ENCODE results near the gene WDR64.

The WDR64 gene

GRCh38 chr1:241772932-241773500 lies 120.9 kb downstream of the WDR64 start:
- TF ChIP-seq CTCF (conservative IDR thresholded peaks at IDR 0.05) (no peak), ZFX (IDR thresholded peaks at IDR 0.05) (no peak)
- no peak overlapping the region for H3K27ac ChIP-seq

- TF ChIP-seq CTCF (conservative IDR thresholded peaks at IDR 0.05) (no peak), ZFX (IDR thresholded peaks at IDR 0.05) (no peak)
- no peak overlapping the region for H3K27ac ChIP-seq
These were observed 121.9 kb downstream of the WDR64 start for GRCh38 chr1:241773991-241774390.

- TF ChIP-seq ZFX (IDR thresholded peaks at IDR 0.05) = no peak
- no peak for TF ChIP-seq CTCF (conservative IDR thresholded peaks at IDR 0.05)
- H3K27ac ChIP-seq = no peak overlapping the region
These were observed 122.9 kb downstream of the WDR64 start for GRCh38 chr1:241775021-241775420.

GRCh38 chr1:241776911-241777310 lies 124.8 kb downstream of the WDR64 start:
- no peak for TF ChIP-seq ZFX (IDR thresholded peaks at IDR 0.05)
- TF ChIP-seq CTCF (conservative IDR thresholded peaks at IDR 0.05) = no peak
- no peak overlapping the region for H3K27ac ChIP-seq

GRCh38 chr1:241778117-241778516 lies 126.0 kb downstream of the WDR64 start:
- no peak overlapping the region for H3K27ac ChIP-seq
- no peak for TF ChIP-seq ZFX (IDR thresholded peaks at IDR 0.05)
- no peak for TF ChIP-seq CTCF (conservative IDR thresholded peaks at IDR 0.05)

- TF ChIP-seq ZFX (IDR thresholded peaks at IDR 0.05) (no peak), CTCF (conservative IDR thresholded peaks at IDR 0.05) (no peak)
- no peak overlapping the region for H3K27ac ChIP-seq
These were observed 127.8 kb downstream of the WDR64 start for GRCh38 chr1:241779897-241780296.

- TF ChIP-seq CTCF (conservative IDR thresholded peaks at IDR 0.05) (no peak), ZFX (IDR thresholded peaks at IDR 0.05) (no peak)
- no peak overlapping the region for H3K27ac ChIP-seq
These were observed 130.3 kb downstream of the WDR64 start for GRCh38 chr1:241782396-241782795.

Measured in C4-2B (cell line).